SK-N-MC (cell line): ENCODE data around the gene CDKN2AIPNL.

Experiments used
- EZH2 ChIP-seq: fragments of 200-600 bp; sonication (generic); IDR thresholded peaks from one replicate; pipeline ENCODE4 v1.6.1; 2017; ENCODE audit warnings: antibody characterized with exemption
- FOXP2 ChIP-seq: optimal IDR thresholded peaks from 2 replicates; pipeline ENCODE3; 2011; ENCODE audit warnings: mild to moderate bottlenecking, moderate library complexity; ENCODE audit not compliant: insufficient read depth; ENCODE audit errors: extremely low read length, control extremely low read depth
- POLR2AphosphoS5 ChIP-seq: IDR thresholded peaks from 2 replicates; pipeline ENCODE4 v1.6.1; 2012; ENCODE audit warnings: mild to moderate bottlenecking, low read depth, low read length, borderline replicate concordance

GRCh38 chr5:134380346-134380745 lies 31.3 kb downstream of the CDKN2AIPNL start:
- TF ChIP-seq POLR2AphosphoS5 (no peak), EZH2 (no peak), FOXP2 (no peak)
